GM12878 (cell line): ENCODE measurements around the gene TOMM6. TPM values are rescaled to one million over a fixed set of nuclear protein-coding genes. Genes with fewer than 3 reads are reported as not detected.

Experiments used
- ATAC-seq: fragments of 200-7000 bp; cut with Tn5 transposase; 3 replicates; pipeline ENCODE4 v1.9.1; 2020; ENCODE audit warnings: mild to moderate bottlenecking, moderate library complexity
- BruUV-seq: library from RNA; stranded (reverse); fragments of 400-500 nt; replicated peaks from 2 replicates; lab custom pipeline; 2021; lab: Mats Ljungman, UMichigan
- CTCF ChIA-PET: fragments of 300-600 bp; sonication (Branson Sonifier 250); formaldehyde crosslinking; extraction: SDS; loops from one replicate; lab custom pipeline; 2021; ENCODE audit warnings: inconsistent platforms; lab: Yijun Ruan, JAX
- POLR2A ChIA-PET: fragments of 350-600 bp; formaldehyde crosslinking; extraction: SDS; loops from one replicate; lab custom pipeline; 2021; ENCODE audit warnings: inconsistent platforms; lab: Charles Lee
- RAD21 ChIA-PET: fragments of 300-600 bp; sonication (Branson Sonifier 250); formaldehyde crosslinking; loops from one replicate; lab custom pipeline; 2023; ENCODE audit warnings: antibody characterized with exemption; ENCODE audit not compliant: unreplicated experiment; lab: Charles Lee
- SMC1A ChIA-PET: fragments of 300-600 bp; sonication (Branson Sonifier 250); formaldehyde crosslinking; loops from one replicate; lab custom pipeline; 2023; ENCODE audit not compliant: unreplicated experiment, uncharacterized antibody; lab: Charles Lee
- DNase-seq: peaks from one replicate; pipeline ENCODE4 v3.0.0-alpha.2; 2011; ENCODE audit warnings: low read depth, low spot score
- FAIRE-seq: peaks from 3 replicates; lab custom pipeline; 2011; peaks lifted over from hg19 to GRCh38; lab: Jason Lieb, UNC
- H2AFZ ChIP-seq: 2 replicates; pipeline ENCODE4 v1.6.0; 2011; ENCODE audit warnings: low read depth, low read length, control low read depth; ENCODE audit not compliant: control insufficient read depth
- H3K27ac ChIP-seq: 2 replicates; pipeline ENCODE4 v1.5.1; 2011; ENCODE audit warnings: control low read depth; ENCODE audit not compliant: control insufficient read depth, insufficient read depth
- H3K27me3 ChIP-seq, 2 experiments: replicated peaks in 1 of 2; 2 replicates each; pipeline versions ENCODE4 v1.6.0 to v1.6.1; 2011; ENCODE audit warnings: low read length in 1 of 2; ENCODE audit not compliant: control insufficient read depth in 2 of 2, insufficient read depth in 2 of 2
- H3K36me3 ChIP-seq, 2 experiments: 2 replicates each; pipeline ENCODE4 v1.5.1; 2011; ENCODE audit warnings: low read length in 1 of 2; ENCODE audit not compliant: control insufficient read depth in 2 of 2, insufficient read depth in 2 of 2
- H3K4me1 ChIP-seq: 2 replicates; pipeline ENCODE4 v1.6.1; 2011; ENCODE audit warnings: mild to moderate bottlenecking, low read length, moderate library complexity, mixed read lengths; ENCODE audit not compliant: control insufficient read depth, insufficient read depth
- H3K4me2 ChIP-seq: 2 replicates; pipeline ENCODE4 v1.6.0; 2011; ENCODE audit warnings: control low read depth; ENCODE audit not compliant: control insufficient read depth, insufficient read depth
- H3K4me3 ChIP-seq: fragments of 200-600 bp; sonication (generic); 2 replicates; pipeline ENCODE4 v1.5.1; 2016
- H3K79me2 ChIP-seq: 2 replicates; pipeline ENCODE4 v1.6.0; 2011; ENCODE audit warnings: low read length; ENCODE audit not compliant: control insufficient read depth, insufficient read depth
- H3K9ac ChIP-seq: 2 replicates; pipeline ENCODE4 v1.8.0; 2011; ENCODE audit warnings: low read length, control low read depth, mixed read lengths; ENCODE audit not compliant: control insufficient read depth, insufficient read depth
- H3K9me3 ChIP-seq: replicated peaks from 3 replicates; pipeline ENCODE4 v1.5.1; 2011; ENCODE audit warnings: mild to moderate bottlenecking, low read length; ENCODE audit not compliant: control insufficient read depth, insufficient read depth
- H4K20me1 ChIP-seq: 2 replicates; pipeline ENCODE4 v1.6.0; 2011; ENCODE audit not compliant: control insufficient read depth, insufficient read depth
- BACH1 ChIP-seq: fragments of 450-650 bp; IDR thresholded peaks from 2 replicates; pipeline ENCODE4 v1.6.1; 2017; ENCODE audit warnings: mild to moderate bottlenecking, borderline replicate concordance
- IRF5 ChIP-seq: fragments of 450-650 bp; IDR thresholded peaks from 2 replicates; pipeline ENCODE4 v1.6.1; 2017; ENCODE audit warnings: borderline replicate concordance
- MLLT1 ChIP-seq: fragments of 450-650 bp; IDR thresholded peaks from 2 replicates; pipeline ENCODE4 v1.6.1; 2016; ENCODE audit warnings: mild to moderate bottlenecking
- MYC ChIP-seq: IDR thresholded peaks from 2 replicates; pipeline ENCODE4 v1.6.1; 2011; ENCODE audit warnings: mild to moderate bottlenecking, low read length, moderate library complexity, inconsistent platforms; ENCODE audit not compliant: insufficient read depth, insufficient replicate concordance, insufficient read length, severe bottlenecking
- NR2F1 ChIP-seq: fragments of 450-650 bp; conservative IDR thresholded peaks from 2 replicates; pipeline ENCODE4 v1.6.1; 2017; ENCODE audit warnings: mild to moderate bottlenecking
- PAX5 ChIP-seq: IDR thresholded peaks from 2 replicates; pipeline ENCODE4 v1.6.1; 2011; ENCODE audit warnings: low read depth, low read length, borderline replicate concordance
- PAX8 ChIP-seq: fragments of 450-650 bp; IDR thresholded peaks from 2 replicates; pipeline ENCODE4 v1.6.1; 2017; ENCODE audit warnings: mild to moderate bottlenecking, moderate library complexity
- PKNOX1 ChIP-seq: fragments of 450-650 bp; IDR thresholded peaks from 2 replicates; pipeline ENCODE4 v1.6.1; 2016; ENCODE audit warnings: mild to moderate bottlenecking
- RAD51 ChIP-seq: fragments of 450-650 bp; IDR thresholded peaks from 2 replicates; pipeline ENCODE4 v1.6.1; 2016; ENCODE audit warnings: moderate library complexity, mild to moderate bottlenecking, inconsistent platforms
- ZBTB33 ChIP-seq: fragments of 450-650 bp; IDR thresholded peaks from 2 replicates; pipeline ENCODE4 v1.6.1; 2017; ENCODE audit warnings: mild to moderate bottlenecking
- ZNF217 ChIP-seq: fragments of 450-650 bp; IDR thresholded peaks from 2 replicates; pipeline ENCODE4 v1.6.1; 2017; ENCODE audit warnings: antibody characterized with exemption, mild to moderate bottlenecking
- ZNF384 ChIP-seq: IDR thresholded peaks from 2 replicates; pipeline ENCODE4 v1.6.1; 2012; ENCODE audit warnings: low read depth, mild to moderate bottlenecking, low read length, improper control_type of control experiment, borderline replicate concordance
- WGBS: methylation state at CpG from one replicate; pipeline ENCODE4 v1.1.6; 2016; ENCODE audit warnings: low lambda C conversion rate; ENCODE audit not compliant: insufficient replicate concordance, insufficient coverage; ENCODE audit errors: missing lambda C conversion rate; 5-methylcytosine and 5-hydroxymethylcytosine counted together
- in situ Hi-C: fragments of 300-500 bp; cut with MboI; formaldehyde crosslinking; loops from 9 replicates; pipeline ENCODE4 v1.14.3; 2018; ENCODE audit warnings: mixed read lengths
- intact Hi-C: fragments of 100-400 bp; cut with micrococcal nuclease; formaldehyde crosslinking; loops from one replicate; pipeline ENCODE4 v1.14.2; 2022; ENCODE audit not compliant: unreplicated experiment
- polyA plus RNA-seq, 11 experiments: library from polyadenylated mRNA; depleted of rRNA in 4 of 11; unstranded in 6 of 11; stranded (reverse) in 5 of 11; fragments of >200 nt; fragmentation: Nextera tagmentation in 4 of 11; fragmentation: Illumina TruSeq in 1 of 11; extraction: Ambion mirVana in 4 of 11; extraction: Trizol in 1 of 11; gene quantifications; 1 replicate in 1 of 11; 2 replicates in 10 of 11; pipeline versions ENCODE4 v1.2.1 to v1.2.3, GENCODE V29; 2011 to 2016; ENCODE audit warnings: inconsistent platforms in 2 of 11, missing spikeins in 2 of 11, low read depth in 1 of 11
- total RNA-seq, 4 experiments: library from RNA; depleted of rRNA in 3 of 4; stranded (reverse); fragments of >200 nt in 3 of 4; fragmentation: Illumina TruSeq in 1 of 4; extraction: Trizol in 1 of 4; gene quantifications; 2 replicates each; pipeline versions ENCODE4 v1.2.1 to v1.2.3, GENCODE V29; 2013 to 2021

Gene TOMM6
- total and polyA plus RNA-seq, 10 of the 15 experiments (the other 5 are each of a cell fraction or from before 2014, with no cell fraction given) = 206 to 746 (median 448) TPM

- no peak overlapping the region for H3K4me2 ChIP-seq
- no peak overlapping the region for H3K27ac ChIP-seq
- no peak overlapping the region for H3K4me3 ChIP-seq
- ChIA-PET RAD21 (no interaction called here), POLR2A (interaction anchor here (0.6 kb wide), 1 partner anchor 512 kb away, joined by 3 read pairs; no protein-coding TSS in a partner anchor), CTCF (interaction anchor here (1.2 to 2.6 kb wide), 3 partner anchors 12 to 229 kb away, joined by 3 to 9 read pairs (median 8); no protein-coding TSS in a partner anchor), SMC1A (interaction anchor here (0.5 to 1.5 kb wide), 3 partner anchors 18 to 473 kb away, joined by 3 to 4 read pairs (median 3); no protein-coding TSS in a partner anchor)
- no peaks in the 10 kb centered on the region for H3K9me3 ChIP-seq
- no peak for ATAC-seq
- H2AFZ ChIP-seq = no peak overlapping the region
- in situ Hi-C loops (no loop called here), intact Hi-C loops (no loop called here)
- H3K9ac ChIP-seq = no peak overlapping the region
- TF ChIP-seq IRF5 (no peak), ZNF384 (no peak), PKNOX1 (no peak), ZNF217 (no peak), BACH1 (no peak), PAX5 (no peak), MLLT1 (no peak), MYC (no peak), RAD51 (no peak), ZBTB33 (no peak), PAX8 (no peak), NR2F1 (no peak)
- no peaks in the 10 kb centered on the region for H4K20me1 ChIP-seq
- H3K79me2 ChIP-seq = no peaks in the 10 kb centered on the region
- FAIRE-seq = no peak
- BruUV-seq = no TSS peak
- DNase-seq = no peak
- H3K36me3 ChIP-seq = no peaks in the 10 kb centered on the region
- no peaks in the 10 kb centered on the region for H3K4me1 ChIP-seq
- no peaks in the 10 kb centered on the region for H3K27me3 ChIP-seq
- WGBS = 100% methylated on average over 1 of the region's 1 CpG
Measured at GRCh38 chr6:41815587-41815986, 28.1 kb downstream of the TOMM6 start.
